Testis (tissue), 2 donors: ENCODE data around the gene MAP1B.

Source experiments
- POLR2A ChIP-seq: fragments of 450-650 bp; IDR thresholded peaks from one replicate; pipeline ENCODE4 v1.6.1; 2017; ENCODE audit warnings: antibody characterized with exemption, mild to moderate bottlenecking, moderate library complexity
- TF ChIP-seq, protein P1 (sequence below), 3 experiments: fragments of 450-650 bp in 2 of 3; fragments of 200-600 bp in 1 of 3; sonication (generic) in 1 of 3; IDR thresholded peaks; one replicate each; pipeline ENCODE4 v1.5.1; 2016 to 2019; ENCODE audit warnings: antibody characterized with exemption in 3 of 3, mild to moderate bottlenecking in 2 of 3, moderate library complexity in 1 of 3

GRCh38 chr5:72205431-72206009, 98.2 kb downstream of the MAP1B start:
- TF ChIP-seq, protein P1, sequence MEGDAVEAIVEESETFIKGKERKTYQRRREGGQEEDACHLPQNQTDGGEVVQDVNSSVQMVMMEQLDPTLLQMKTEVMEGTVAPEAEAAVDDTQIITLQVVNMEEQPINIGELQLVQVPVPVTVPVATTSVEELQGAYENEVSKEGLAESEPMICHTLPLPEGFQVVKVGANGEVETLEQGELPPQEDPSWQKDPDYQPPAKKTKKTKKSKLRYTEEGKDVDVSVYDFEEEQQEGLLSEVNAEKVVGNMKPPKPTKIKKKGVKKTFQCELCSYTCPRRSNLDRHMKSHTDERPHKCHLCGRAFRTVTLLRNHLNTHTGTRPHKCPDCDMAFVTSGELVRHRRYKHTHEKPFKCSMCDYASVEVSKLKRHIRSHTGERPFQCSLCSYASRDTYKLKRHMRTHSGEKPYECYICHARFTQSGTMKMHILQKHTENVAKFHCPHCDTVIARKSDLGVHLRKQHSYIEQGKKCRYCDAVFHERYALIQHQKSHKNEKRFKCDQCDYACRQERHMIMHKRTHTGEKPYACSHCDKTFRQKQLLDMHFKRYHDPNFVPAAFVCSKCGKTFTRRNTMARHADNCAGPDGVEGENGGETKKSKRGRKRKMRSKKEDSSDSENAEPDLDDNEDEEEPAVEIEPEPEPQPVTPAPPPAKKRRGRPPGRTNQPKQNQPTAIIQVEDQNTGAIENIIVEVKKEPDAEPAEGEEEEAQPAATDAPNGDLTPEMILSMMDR (IDR thresholded peaks at IDR 0.05), result no peak
- no peak for TF ChIP-seq POLR2A
